Stimulated activated CD8-positive, alpha-beta memory T cell treated with anti-CD3 and anti-CD28 coated beads, Interleukin-7, amount 100 ng/mL, for 1 hour (primary cell): ENCODE results near the gene PRKCZ.

Experiments used
- DNase-seq, 2 donors: peaks; one replicate each; pipeline ENCODE4 v3.0.0-alpha.2; 2020; ENCODE audit warnings: low read depth in 2 of 2

PRKCZ gene

GRCh38 chr1:2193514-2194281 is 143.5 kb downstream of the PRKCZ start:
- DNase-seq = no peak

- peak; percentile 42 to 56 for DNase-seq
Observed at GRCh38 chr1:2194319-2194897, 144.2 kb downstream of the PRKCZ start, which contains the start of gene FAAP20. Gene FAAP20 (minus strand): TSS chr1:2194772. CDS start chr1:2194749, 23 bp downstream.

- DNase-seq = peak; percentile 67 to 72
Observed at GRCh38 chr1:2194898-2195673, 144.9 kb downstream of the PRKCZ start.

DNA sequence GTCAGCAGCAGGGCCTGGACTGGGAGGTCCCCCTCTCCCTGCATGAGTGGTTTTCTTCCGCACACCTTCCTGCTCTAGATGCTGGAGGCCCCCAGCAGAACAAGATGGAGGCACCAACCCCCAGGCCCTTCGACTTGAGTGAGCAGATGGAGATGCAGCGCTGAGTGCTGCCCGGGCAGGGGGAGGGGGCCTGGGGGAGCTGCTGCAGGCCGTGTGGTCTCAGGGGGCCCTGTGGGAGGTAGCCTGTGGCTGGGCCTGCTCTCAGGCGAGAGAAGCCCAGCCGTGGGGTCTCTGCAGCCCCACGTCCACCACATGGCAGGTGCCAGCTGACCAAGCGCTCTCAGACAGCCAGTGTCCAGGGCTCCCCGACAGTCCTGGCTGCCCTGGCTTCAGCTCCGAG is 145.6 kb downstream of the PRKCZ start:
- DNase-seq = no peak

GRCh38 chr1:2196901-2197638 is 146.9 kb downstream of the PRKCZ start:
- DNase-seq = no peak

DNA sequence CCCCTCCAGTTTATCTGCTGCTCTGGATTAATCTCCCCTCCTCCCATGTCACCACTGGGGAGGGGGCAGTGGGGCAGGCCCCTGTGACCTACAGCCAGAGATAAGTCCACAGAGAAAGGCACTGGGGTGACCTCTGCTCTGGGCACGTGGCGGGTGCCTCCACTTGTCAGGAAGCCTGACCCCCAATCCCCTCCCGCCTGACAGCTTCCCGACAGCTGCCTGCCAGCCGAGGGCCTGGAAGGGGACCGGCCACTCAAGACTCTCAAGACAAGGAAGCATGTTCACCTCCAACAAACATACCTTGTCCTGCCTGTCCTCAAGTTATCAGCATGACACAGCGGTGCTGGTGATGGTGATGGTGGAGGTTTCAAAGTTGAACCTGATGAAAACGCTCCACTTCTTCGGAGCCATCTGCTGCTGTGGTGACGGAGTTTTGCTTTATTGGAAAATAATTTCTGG is 147.5 kb downstream of the PRKCZ start:
- no peak for DNase-seq

DNA sequence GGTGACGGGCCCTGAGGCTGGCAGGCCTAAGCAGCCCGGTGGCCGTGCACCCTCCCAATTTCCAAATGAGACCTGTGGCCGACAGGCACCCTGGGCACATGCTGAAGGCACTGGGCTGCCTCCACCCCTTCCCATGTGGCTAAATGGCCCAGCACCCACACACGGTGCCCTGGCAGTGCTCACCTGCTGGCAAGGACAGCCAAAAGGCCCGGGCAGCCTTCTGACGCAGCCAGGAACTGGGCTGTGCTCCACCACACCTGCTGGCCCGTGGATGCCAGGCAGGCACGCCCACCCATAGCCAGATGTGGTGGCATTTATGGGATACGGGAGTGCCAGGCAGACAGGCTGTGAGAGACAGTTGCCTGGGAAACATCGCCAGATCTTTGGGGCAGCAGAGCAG is 148.4 kb downstream of the PRKCZ start:
- no peak for DNase-seq

GRCh38 chr1:2199042-2199810 is 149.0 kb downstream of the PRKCZ start:
- peak; percentile 46 to 55 for DNase-seq

DNA sequence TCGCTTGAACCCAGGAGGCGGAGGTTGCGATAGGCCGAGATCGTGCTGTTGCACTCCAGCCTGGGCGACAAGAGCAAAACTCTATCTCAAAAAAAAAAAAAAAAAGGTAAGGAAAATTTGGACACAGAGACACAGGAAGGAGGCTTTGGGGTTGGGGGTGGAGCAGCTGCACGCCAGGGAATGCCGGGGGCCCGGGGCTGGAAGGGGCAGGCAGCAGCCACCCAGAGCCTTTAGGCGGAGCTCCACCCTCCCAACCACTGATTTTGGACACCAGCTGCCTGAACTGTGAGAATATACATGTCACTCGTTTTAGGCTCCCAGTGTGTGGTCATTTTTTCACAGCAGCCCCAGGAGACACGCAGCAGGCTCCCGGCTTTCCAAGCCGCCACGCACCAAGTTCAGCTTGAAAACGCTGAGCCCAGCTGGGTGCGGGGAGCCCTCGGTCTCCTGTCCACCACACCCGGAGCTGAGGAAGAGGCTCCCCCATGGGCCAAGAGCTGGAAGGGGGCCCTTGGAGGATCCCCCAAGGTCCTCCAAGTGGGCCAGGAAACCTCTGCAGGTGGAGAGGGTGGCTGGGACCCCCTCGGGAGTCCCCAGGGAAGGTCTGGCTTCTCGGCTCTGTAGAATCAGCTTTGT is 150.2 kb downstream of the PRKCZ start:
- DNase-seq = no peak

DNA sequence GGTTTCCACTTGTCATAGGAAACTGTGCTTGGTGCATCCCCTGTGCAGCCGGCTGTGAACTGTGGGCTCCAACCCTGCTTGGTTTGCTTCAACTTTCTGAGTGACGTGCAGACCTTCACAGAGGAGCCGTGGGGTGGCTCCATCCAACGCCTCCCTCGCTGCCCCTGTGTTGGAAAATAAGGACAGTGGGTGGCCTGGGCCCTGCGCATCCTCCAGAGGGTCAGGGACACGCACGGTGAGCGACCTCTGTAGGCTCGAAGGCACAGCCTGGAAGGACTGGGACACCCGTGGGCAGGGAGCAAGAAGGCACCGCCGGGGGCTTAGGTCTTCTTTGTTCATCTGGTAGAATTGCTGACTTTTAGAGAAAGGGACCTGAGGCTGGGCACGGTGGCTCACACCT is 150.9 kb downstream of the PRKCZ start:
- DNase-seq = no peak

DNA sequence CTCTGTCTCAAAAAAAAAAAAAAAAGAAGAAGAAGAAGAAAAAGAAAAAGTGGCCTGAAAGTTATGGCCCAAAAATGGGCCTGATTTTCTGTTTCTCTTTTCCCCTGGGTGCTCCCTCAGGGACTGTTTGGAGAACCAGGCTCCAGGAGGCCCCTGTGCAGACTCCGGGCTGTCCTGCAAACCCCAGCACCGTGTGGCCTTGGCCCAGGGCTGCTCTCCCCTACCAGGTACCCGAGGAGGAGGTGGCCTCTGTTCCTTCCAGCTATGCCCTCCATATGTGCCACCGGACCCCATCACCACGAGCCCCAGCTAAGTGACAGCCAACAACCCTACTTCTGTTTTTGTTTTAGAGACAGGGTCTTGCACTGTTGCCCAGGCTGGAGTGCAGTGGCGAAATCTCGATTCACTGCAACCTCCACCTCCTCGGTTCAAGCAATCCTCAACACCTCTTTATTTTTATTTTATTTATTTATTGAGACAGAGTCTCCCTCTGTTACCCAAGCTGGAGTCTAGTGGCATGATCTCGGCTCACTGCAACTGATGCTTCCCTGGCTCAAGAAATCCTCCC is 151.9 kb downstream of the PRKCZ start:
- no peak for DNase-seq

DNA sequence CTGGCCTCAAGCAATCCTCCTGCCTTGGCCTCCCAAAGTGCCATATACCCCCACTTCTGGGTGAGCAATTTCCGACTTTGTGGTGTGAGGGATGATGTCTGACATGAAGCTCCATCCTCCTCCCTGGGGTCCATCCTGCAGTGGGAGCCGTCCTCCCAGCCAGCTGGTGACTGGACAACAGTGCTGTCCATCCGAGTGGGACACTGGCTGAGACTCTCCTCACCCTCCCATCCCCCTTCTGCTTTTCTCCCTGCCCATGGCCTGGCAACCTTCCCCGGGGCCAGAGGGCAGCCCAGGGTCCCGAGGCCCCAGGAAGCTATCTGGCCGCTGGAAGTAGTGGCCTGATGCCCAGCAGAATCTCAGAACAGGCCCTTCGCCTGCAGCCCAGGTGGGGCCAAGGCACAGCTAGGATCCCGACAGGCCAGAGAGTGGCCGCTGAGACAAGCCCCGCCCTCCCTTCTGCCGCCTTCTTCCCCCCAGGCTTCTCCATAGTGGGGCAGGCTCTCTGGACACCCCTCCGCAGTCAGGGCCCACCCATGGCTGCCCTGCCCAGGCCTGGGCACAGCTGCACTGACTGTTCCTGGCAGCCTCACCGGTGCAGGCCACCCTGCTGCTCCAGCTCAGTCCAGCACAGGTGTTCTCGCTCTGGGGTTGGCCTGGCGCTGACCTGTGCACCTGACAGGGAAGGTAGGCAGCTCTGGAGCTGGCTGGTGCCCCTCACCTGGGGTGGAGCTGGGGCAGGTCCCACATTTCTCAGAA is 152.8 kb downstream of the PRKCZ start:
- no peak for DNase-seq

- no peak for DNase-seq
Observed at GRCh38 chr1:2203671-2204414, 153.6 kb downstream of the PRKCZ start.

DNA sequence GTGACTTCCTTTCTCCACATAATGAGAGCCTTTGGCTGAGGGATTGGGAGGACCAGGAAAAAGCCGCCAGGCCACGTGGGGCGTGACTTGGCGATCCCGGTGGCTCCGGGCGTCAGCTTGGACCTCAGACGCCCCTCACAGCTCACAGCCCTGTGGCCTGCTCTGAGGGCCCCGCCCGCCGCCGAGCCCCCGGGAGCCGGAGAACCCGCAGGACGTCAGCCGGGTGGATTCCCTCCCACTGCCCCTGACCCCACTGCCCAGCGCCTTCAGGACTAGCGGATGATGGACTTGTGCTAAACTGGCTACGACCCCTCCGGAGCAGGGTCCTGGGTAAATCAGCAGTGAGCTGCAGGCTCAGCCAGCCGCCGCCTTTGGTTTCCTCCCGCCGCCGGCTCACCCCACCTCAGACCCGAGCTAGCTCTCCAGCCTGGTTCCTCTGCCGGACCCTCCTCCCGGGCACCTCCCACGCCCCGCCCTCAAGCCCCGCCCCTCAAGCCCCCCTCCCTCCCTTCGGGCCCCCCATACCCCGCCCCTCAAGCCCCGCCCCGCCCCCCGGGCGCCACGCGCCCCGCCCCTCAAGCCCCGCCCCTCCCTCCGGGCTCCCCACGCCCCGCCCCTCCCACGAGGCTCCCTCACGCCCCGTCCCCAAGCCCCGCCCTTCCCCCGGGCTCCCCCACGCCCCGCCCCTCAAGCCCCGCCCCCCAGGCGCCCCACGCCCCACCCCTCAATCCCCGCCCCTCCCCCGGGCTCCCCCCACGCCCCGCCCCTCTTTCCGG is 154.4 kb downstream of the PRKCZ start:
- no peak for DNase-seq

DNA sequence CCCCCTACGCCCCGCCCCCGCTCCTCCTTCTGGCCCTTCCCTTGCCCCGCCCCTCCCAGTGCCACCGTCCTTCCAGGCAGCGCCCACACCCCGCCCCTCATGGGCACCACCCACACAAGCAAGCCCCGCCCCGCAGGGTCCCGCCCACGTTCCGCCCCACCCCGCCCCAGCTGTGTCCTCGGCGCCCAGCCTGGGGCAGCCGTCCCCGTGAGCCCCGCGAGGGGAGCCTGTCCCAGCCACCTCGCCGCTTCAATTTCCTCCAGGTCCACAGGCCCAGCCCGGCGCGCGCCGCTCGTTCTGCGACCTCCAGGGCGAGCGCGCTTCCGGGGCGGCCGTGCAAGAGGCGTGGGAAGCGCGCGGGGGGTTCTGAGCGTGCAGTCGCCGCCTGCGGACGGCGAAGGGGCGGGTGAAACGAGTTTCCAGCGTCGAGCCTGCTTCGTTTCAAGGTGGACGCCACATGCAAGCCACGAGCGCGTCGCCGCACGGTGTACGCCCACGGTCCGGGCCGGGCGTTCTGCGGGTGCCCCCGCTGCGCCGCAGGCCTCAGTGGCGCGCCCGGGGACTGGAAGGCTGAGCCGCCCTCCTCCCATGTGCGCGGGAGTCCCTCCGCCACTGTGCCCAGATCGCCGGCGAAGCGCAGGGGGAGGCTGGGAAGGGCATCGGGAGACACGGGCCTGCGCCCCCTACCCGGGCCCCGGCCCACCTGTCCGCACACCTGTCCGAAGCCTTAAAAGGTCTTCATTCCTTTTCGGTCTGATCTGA is 155.2 kb downstream of the PRKCZ start:
- DNase-seq = peak; percentile 87 to 93

DNA sequence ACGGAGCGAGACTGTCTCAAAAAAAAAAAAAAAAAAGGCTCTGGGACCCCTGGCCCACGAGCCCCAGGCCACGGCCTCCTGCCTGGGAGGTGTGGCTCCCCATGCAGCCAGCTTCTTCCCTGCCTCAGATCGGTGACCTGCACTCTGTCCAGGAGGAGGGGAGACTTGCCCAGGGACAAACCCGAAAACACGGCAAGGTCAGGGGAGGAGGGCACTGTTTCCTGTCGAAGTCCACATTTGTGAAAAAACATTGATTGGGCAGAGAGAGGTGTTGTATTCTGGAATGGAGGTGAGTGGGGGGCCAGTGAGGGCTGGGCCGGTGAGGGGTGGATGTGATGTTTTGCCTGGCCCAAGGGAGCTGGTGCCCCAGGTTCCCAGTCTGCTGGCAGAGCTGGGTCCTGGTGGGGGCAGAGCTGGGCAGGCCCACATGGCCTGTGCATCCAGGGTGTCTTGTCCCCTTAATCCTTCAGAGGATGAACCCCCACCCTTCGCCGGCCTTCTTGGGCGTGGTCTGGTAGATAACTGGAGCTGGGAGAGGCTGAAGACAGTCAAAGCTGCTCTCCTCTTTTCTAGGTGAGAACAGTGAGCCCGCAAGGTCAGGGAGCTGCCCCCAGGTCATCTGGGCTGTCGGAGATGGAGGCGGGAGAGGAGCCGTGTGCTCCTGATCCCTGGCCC is 156.7 kb downstream of the PRKCZ start:
- no peak for DNase-seq
